Fibroblast of lung (primary cell): ENCODE results near the gene RAB9A.

Source experiments
- CTCF ChIP-seq, 2 donors: IDR thresholded peaks in 1 of 2; conservative IDR thresholded peaks in 1 of 2; 1 replicate in 1 of 2; 2 replicates in 1 of 2; pipeline ENCODE4 v1.5.1; 2011 to 2012; ENCODE audit warnings: low read length in 2 of 2, control low read depth in 1 of 2, inconsistent platforms in 1 of 2, low read depth in 1 of 2, mild to moderate bottlenecking in 1 of 2
- EZH2 ChIP-seq: IDR thresholded peaks from 2 replicates; pipeline ENCODE4 v1.5.1; 2012; ENCODE audit warnings: low read length, control low read depth, mild to moderate bottlenecking; ENCODE audit errors: missing control alignments

GRCh38 chrX:13742397-13743176, 53.7 kb downstream of the RAB9A start:
- no peak for TF ChIP-seq CTCF (conservative IDR thresholded peaks at IDR 0.05 in 1 of 2, IDR thresholded peaks at IDR 0.05 in 1 of 2; ENCODE audit: low read depth in 1 of 2, low read length in 2 of 2)
- no peak for TF ChIP-seq EZH2
